GM21619 (cell line): ENCODE data around the gene FZD10.

ENCODE experiments used
- ATAC-seq: cut with Tn5 transposase; IDR thresholded peaks from one replicate; pipeline ENCODE4 v1.9.1; 2021; ENCODE audit not compliant: unreplicated experiment

The FZD10 gene

DNA sequence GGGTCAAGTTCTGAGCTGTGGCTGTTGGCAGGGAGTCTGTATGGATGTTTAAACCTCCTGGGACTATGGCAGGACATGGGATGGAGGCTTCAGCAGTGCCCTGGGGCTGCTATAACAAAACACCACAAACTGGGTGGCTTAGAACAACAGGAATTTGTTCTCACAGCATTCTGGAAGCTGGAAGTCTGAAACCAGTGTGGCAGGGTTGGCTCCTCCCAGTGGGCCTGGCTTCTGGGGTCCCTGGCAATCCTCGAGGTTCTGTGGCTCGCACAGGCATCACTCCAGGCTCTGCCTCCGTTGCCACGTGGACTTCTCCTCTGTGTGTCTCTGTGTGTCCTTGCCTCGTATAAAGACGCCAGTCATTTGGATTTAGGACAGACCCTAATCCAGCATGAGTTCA, 39.9 kb downstream of the FZD10 start:
- no peak for ATAC-seq

DNA sequence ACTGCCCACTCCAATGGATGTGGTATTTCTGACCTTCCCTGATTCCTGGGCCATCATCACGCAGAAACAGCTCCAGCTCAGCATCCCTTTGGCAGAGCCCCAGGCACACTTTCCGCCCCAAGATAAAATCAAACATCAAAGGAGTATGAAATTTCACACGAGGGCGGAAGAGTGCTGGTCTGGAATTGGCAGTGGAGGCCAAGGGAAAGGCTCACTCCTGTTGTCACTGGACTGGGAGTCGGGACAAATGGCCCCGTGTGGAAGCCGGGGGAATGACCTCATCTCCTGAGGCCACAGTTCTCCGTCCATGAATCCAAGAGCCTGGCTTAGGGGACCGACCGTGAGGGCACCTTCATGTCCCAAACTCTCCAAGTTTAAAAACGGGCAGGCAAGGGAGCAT, 40.9 kb downstream of the FZD10 start:
- ATAC-seq = no peak

DNA sequence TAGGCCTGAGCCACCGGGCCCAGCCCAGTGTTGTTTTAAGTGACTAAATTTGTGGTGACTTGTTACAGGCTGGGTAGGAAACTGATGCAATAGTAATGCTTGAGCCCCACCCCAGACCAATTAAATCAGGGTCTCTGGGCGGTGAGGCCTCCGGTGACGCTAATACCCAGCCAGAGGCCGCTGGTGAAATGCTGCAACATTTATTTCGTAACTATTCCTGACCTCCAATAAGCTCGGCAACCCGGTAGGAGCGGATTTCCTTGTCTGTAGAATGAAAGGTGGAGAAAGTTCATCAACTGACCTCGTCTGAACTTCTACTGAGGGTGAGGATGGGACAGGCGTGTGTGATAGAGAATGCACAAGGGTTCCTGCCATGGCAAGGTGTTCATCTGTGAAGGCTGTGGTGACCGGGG, 42.3 kb downstream of the FZD10 start:
- no peak for ATAC-seq

DNA sequence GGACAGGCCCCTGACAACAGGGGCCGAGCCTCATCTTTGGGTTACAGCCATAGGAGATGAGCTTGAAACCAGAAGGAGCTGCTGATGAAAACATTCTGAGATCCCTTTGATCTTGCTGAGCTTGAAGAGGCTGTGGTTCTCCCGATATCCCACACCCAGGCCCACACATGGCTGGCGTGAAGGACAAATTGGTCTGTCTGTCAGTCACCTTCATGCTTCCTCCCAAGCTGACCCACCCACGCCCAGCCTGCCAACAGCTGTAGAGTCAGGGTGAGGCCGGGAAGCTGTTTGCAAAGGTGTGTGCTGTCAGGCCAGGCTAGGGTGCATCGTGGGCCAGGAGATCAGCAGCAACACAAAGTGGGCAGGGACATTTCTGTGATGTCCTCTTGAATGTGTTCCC, 43.2 kb downstream of the FZD10 start:
- no peak for ATAC-seq

DNA sequence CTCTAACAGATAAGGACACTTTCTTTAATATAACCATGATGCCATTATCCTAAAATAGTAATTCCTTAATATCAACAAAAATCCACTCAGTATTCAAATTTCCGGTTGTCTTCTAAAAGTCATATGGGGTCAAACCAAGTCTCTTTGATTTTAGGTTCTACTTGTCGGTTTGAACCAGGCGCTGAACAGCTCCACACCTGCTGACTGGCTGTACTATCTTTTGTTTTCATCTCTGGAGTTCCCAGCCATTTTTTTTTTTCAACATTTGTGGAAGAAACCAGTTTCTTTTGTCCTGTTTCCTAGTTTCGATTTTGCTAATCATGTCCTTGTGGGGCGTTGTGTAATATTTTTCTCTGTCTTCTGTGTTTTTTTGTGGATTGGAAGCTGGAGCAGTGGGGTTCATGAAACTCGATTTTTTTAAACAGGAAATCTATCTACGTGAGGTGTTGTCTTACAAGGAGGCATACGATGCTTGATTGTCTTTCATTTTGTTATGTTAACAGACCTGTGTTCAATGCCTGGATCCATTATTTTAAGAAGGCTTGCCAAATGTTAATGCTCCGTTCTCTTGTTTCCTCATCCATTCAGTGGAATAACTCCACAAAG, 50.2 kb downstream of the FZD10 start:
- ATAC-seq = no peak

DNA sequence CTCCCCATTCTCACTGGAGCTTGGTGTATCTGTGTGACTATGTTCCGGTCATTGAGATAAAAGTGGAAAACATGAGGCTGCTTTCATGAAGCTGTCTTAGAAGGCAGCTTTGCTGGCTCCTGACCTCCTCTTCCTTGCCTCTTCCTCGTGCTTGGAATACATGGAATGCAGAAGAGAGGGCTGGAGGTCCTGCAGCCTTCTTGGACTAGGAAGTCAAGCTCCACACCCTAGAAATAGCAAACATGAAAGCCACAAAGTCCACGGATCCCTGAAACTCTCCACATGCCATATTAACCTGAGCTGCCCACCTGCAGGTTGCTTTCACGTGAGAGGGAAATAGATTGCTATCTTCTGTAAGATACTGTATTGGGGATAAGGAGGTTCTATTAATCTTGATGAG, 51.0 kb downstream of the FZD10 start:
- ATAC-seq = no peak

DNA sequence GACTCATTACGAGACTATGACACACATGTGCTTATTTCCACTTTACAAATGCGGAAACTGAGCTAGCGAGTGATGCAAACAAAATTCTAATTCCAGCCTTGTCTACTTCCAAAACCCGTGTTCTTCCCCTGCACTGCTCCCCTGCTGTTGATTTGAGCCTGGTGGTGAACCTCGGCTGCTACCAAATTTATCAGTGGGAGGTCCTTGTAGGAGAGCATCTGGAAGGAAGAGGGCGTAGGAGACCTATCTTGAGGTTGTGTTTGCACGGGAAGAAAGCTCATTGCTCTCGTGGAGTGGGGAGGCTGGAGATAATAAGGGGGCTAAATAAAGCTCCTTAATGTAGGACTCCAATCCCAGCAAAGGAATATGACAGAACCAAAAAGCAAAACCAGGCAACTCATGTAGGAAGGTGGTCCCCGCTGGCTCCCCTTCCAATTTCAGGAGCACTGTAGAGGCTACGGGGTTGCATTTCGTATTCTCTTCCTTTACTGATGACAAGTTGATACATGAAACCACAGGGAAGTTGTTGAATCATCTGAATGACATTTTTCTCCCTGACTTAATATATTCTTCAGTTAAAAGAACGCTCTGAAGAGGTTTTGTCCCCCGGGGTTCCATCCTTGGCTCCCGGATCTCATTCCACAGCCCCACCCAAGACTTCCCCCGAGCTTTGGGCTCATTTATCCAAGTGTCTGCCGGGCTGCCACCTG, 52.6 kb downstream of the FZD10 start:
- ATAC-seq = no peak
